Activated naive CD4-positive, alpha-beta T cell (primary cell): ENCODE results near the gene PEPD.
"Not testable (repeated sequence)": the region's sequence is repeated elsewhere in the genome, so short reads cannot be mapped to it uniquely, and the experiment has no call there.

Source experiments
- DNase-seq, 4 experiments: peaks; one replicate each; lab custom pipeline; 2025; lab: John Stamatoyannopoulos, UW

Gene PEPD

GRCh38 chr19:33521480-33522370, at the start of gene PEPD:
Gene PEPD, minus strand, starts transcription at chr19:33521791. Its CDS starts 31 bp downstream, at chr19:33521760.
- DNase-seq, result peak; percentile 75 to 85 (median 83)

GRCh38 chr19:33569821-33570220, 48.2 kb upstream of the PEPD start:
- no peak for DNase-seq

- DNase-seq, result no peak
These were observed 47.1 kb upstream of the PEPD start for GRCh38 chr19:33568706-33569105.

- DNase-seq, result no peak
These were observed 43.3 kb upstream of the PEPD start for GRCh38 chr19:33564836-33565338.

- DNase-seq, result no peak
These were observed 41.0 kb upstream of the PEPD start for GRCh38 chr19:33562636-33563035.

GRCh38 chr19:33561666-33562065, 40.1 kb upstream of the PEPD start:
- not testable (repeated sequence) for DNase-seq

- DNase-seq, result no peak
These were observed 39.7 kb upstream of the PEPD start for GRCh38 chr19:33561261-33561660.

GRCh38 chr19:33559996-33560395, 38.4 kb upstream of the PEPD start:
- no peak for DNase-seq

GRCh38 chr19:33558856-33559255, 37.3 kb upstream of the PEPD start:
- no peak for DNase-seq

- DNase-seq, result no peak
These were observed 36.6 kb upstream of the PEPD start for GRCh38 chr19:33558151-33558550.

GRCh38 chr19:33557720-33558119, 36.1 kb upstream of the PEPD start:
- no peak for DNase-seq

GRCh38 chr19:33557196-33557595, 35.6 kb upstream of the PEPD start:
- no peak for DNase-seq

- no peak for DNase-seq
These were observed 34.7 kb upstream of the PEPD start for GRCh38 chr19:33556261-33556660.

- DNase-seq, result not testable (repeated sequence)
These were observed 34.1 kb upstream of the PEPD start for GRCh38 chr19:33555726-33556125.

GRCh38 chr19:33554821-33555220, 33.2 kb upstream of the PEPD start:
- no peak for DNase-seq

GRCh38 chr19:33554391-33554790, 32.8 kb upstream of the PEPD start:
- no peak for DNase-seq

GRCh38 chr19:33553530-33554310, 32.1 kb upstream of the PEPD start:
- no peak for DNase-seq

GRCh38 chr19:33552928-33553279, 31.3 kb upstream of the PEPD start:
- no peak for DNase-seq

- no peak for DNase-seq
These were observed 30.8 kb upstream of the PEPD start for GRCh38 chr19:33552191-33552927.

GRCh38 chr19:33551676-33552075, 30.1 kb upstream of the PEPD start:
- no peak for DNase-seq

- DNase-seq, result no peak
These were observed 29.2 kb upstream of the PEPD start for GRCh38 chr19:33550768-33551167.

- DNase-seq, result no peak
These were observed 26.1 kb upstream of the PEPD start for GRCh38 chr19:33547676-33548075.
